ENCODE results near the gene TPMT. TPM values are rescaled to one million over a fixed set of nuclear protein-coding genes. Genes with fewer than 3 reads are reported as not detected.
"Not testable (repeated sequence)": the region's sequence is repeated elsewhere in the genome, so short reads cannot be mapped to it uniquely, and the experiment has no call there.

Gene TPMT
- total RNA-seq, 1 experiment from 2014 or later: 8.3 TPM

DNA sequence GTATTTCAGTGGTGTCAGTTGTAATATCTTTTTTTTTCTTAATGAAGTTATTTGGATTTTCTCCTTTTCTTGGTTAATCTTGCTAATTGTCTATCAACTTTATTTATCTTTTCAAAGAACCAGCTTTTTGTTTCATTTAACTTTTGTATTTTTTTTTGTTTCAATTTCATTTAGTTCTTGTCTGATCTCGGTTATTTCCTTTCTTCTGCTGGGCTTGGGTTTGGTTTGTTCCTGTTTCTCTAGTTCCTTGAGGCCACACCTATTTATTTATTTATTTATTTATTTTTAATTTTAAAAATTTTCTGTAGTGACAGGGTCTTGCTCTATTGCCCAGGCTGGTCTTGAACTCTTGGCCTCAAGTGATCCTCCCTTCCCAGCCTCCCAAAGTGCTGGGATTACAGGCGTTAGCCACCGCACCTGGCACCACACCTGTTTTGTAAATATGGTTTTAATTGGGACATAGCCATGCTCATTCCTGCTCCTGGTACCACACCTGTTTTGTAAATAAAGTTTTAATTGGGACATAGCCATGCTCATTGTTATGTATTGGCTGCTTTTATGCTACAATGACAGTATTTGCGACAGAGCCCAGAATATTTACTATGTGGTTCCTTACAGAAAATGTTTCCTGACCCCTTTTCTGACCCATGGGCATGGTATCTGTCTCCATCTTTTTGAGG lies 22.5 kb upstream of the TPMT start:
- intact Hi-C loops (cut with micrococcal nuclease; ENCODE audit: unreplicated experiment): no loop called here
- CTCF ChIA-PET: no interaction called here
- H3K27ac ChIP-seq (ENCODE audit: low read depth, low read length, poor library complexity, severe bottlenecking): no peak overlapping the region
- TF ChIP-seq, protein P1, sequence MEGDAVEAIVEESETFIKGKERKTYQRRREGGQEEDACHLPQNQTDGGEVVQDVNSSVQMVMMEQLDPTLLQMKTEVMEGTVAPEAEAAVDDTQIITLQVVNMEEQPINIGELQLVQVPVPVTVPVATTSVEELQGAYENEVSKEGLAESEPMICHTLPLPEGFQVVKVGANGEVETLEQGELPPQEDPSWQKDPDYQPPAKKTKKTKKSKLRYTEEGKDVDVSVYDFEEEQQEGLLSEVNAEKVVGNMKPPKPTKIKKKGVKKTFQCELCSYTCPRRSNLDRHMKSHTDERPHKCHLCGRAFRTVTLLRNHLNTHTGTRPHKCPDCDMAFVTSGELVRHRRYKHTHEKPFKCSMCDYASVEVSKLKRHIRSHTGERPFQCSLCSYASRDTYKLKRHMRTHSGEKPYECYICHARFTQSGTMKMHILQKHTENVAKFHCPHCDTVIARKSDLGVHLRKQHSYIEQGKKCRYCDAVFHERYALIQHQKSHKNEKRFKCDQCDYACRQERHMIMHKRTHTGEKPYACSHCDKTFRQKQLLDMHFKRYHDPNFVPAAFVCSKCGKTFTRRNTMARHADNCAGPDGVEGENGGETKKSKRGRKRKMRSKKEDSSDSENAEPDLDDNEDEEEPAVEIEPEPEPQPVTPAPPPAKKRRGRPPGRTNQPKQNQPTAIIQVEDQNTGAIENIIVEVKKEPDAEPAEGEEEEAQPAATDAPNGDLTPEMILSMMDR (conservative IDR thresholded peaks at IDR 0.05; ENCODE audit: low read depth, low read length): no peak
- no peak for TF ChIP-seq EZH2 (IDR thresholded peaks at IDR 0.05; ENCODE audit: borderline replicate concordance, low read depth, low read length, poor library complexity, severe bottlenecking)
- no peaks in the 10 kb centered on the region for H3K36me3 ChIP-seq (ENCODE audit: insufficient read depth, low read length, poor library complexity, severe bottlenecking)
- no TSS peak for BruUV-seq (replicated peaks)
- POLR2A ChIA-PET (ENCODE audit: low non-redundant PET): no interaction called here
- no peak overlapping the region for H3K4me3 ChIP-seq (ENCODE audit: low read depth, low read length, poor library complexity, severe bottlenecking)
- H3K27me3 ChIP-seq (replicated peaks; ENCODE audit: insufficient read depth, low read depth, low read length, poor library complexity): no peaks in the 10 kb centered on the region
- DNase-seq (ENCODE audit: low spot score): no peak
- H3K4me1 ChIP-seq (ENCODE audit: insufficient read depth, low read length, poor library complexity, severe bottlenecking): no peaks in the 10 kb centered on the region
- no peaks in the 10 kb centered on the region for H3K9me3 ChIP-seq (ENCODE audit: low read depth, low read length, poor library complexity, severe bottlenecking)

DNA sequence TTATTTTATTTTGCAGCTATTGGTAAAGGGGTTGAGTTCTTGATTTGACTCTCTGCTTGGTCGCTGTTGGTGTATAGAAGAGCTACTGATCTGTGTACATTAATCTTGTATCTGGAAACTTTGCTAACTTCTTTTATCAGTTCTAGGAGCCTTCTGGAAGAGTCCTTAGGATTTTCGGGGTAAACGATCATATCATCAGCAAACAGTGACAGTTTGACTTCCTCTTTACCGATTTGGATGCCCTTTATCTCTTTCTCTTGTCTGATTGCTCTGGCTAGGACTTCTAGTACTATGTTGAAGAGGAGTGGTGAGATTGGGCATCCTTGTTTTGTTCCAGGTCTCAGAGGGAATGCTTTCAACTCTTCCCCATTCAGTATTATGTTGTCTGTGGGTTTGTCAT lies 21.3 kb upstream of the TPMT start:
- H3K9me3 ChIP-seq (ENCODE audit: low read depth, low read length, poor library complexity, severe bottlenecking); CTCF ChIA-PET; H3K27ac ChIP-seq (ENCODE audit: low read depth, low read length, poor library complexity, severe bottlenecking); BruUV-seq (replicated peaks); H3K27me3 ChIP-seq (replicated peaks; ENCODE audit: insufficient read depth, low read depth, low read length, poor library complexity); POLR2A ChIA-PET (ENCODE audit: low non-redundant PET); H3K36me3 ChIP-seq (ENCODE audit: insufficient read depth, low read length, poor library complexity, severe bottlenecking); intact Hi-C loops (cut with micrococcal nuclease; ENCODE audit: unreplicated experiment); H3K4me3 ChIP-seq (ENCODE audit: low read depth, low read length, poor library complexity, severe bottlenecking); H3K4me1 ChIP-seq (ENCODE audit: insufficient read depth, low read length, poor library complexity, severe bottlenecking); DNase-seq (ENCODE audit: low spot score): not testable (repeated sequence)

DNA sequence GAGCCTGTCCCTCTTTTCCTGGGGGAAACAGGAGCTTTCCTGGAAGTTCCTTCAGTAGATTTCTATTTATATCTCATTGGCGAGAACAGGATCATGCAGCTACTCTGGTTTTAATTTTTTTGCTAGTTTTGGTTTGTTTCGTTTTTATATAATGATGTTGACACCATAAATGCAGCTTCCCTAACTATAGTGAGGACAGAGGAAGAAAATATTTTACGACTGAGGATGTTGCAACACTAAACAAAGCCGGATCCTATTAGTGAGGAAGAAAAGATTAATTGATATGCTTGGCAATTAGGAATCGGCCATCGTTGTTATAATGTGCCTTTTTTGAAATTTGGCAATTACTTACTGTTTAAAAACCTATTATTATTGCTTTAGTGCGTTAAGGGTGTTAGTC lies 17.0 kb upstream of the TPMT start:
- no TSS peak for BruUV-seq (replicated peaks)
- intact Hi-C loops (cut with micrococcal nuclease; ENCODE audit: unreplicated experiment): no loop called here
- ChIA-PET POLR2A (ENCODE audit: low non-redundant PET) (no interaction called here), CTCF (no interaction called here)
- Histone ChIP-seq H3K4me3 (ENCODE audit: low read depth, low read length, poor library complexity, severe bottlenecking) (no peak overlapping the region), H3K4me1 (ENCODE audit: insufficient read depth, low read length, poor library complexity, severe bottlenecking) (no peaks in the 10 kb centered on the region), H3K36me3 (ENCODE audit: insufficient read depth, low read length, poor library complexity, severe bottlenecking) (peaks cover 8% of the 10 kb centered on the region), H3K9me3 (ENCODE audit: low read depth, low read length, poor library complexity, severe bottlenecking) (peaks cover 5% of the 10 kb centered on the region), H3K27ac (ENCODE audit: low read depth, low read length, poor library complexity, severe bottlenecking) (no peak overlapping the region), H3K27me3 (replicated peaks; ENCODE audit: insufficient read depth, low read depth, low read length, poor library complexity) (no peaks in the 10 kb centered on the region)
- DNase-seq (ENCODE audit: low spot score): no peak
- no peak for TF ChIP-seq EZH2 (IDR thresholded peaks at IDR 0.05; ENCODE audit: borderline replicate concordance, low read depth, low read length, poor library complexity, severe bottlenecking)
- TF ChIP-seq, protein P1 (conservative IDR thresholded peaks at IDR 0.05; ENCODE audit: low read depth, low read length): no peak

DNA sequence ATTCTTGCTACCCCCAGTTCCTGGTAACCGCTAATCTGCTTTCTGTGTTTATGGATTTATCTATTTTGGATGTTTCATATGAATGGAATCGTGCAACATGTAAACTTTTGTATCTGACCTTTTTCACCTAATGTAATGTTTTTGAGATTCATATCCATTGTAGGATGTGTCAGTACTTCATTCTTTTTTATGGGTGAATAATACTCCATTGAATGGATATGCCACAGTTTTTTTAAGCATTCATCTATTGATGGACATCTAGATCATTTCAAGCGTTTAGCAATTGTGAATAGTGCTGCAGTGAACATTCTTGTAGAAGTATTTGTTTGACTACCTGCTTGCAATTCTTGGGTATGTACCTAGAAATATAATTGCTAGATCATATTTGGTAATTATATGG lies 13.4 kb upstream of the TPMT start:
- Histone ChIP-seq H3K27ac (ENCODE audit: low read depth, low read length, poor library complexity, severe bottlenecking) (no peak overlapping the region), H3K27me3 (replicated peaks; ENCODE audit: insufficient read depth, low read depth, low read length, poor library complexity) (no peaks in the 10 kb centered on the region), H3K9me3 (ENCODE audit: low read depth, low read length, poor library complexity, severe bottlenecking) (peaks cover 5% of the 10 kb centered on the region), H3K4me3 (ENCODE audit: low read depth, low read length, poor library complexity, severe bottlenecking) (no peak overlapping the region), H3K36me3 (ENCODE audit: insufficient read depth, low read length, poor library complexity, severe bottlenecking) (peaks cover 12% of the 10 kb centered on the region), H3K4me1 (ENCODE audit: insufficient read depth, low read length, poor library complexity, severe bottlenecking) (no peaks in the 10 kb centered on the region)
- ChIA-PET POLR2A (ENCODE audit: low non-redundant PET) (interaction anchor here (0.7 kb wide), 1 partner anchor 18 kb away, joined by 6 read pairs; no protein-coding TSS in a partner anchor), CTCF (no interaction called here)
- no TSS peak for BruUV-seq (replicated peaks)
- intact Hi-C loops (cut with micrococcal nuclease; ENCODE audit: unreplicated experiment): no loop called here
- no peak for DNase-seq (ENCODE audit: low spot score)
- TF ChIP-seq EZH2 (IDR thresholded peaks at IDR 0.05; ENCODE audit: borderline replicate concordance, low read depth, low read length, poor library complexity, severe bottlenecking): no peak
- TF ChIP-seq, protein P1 (conservative IDR thresholded peaks at IDR 0.05; ENCODE audit: low read depth, low read length): no peak
